Measurements from ENCODE around the gene PIEZO1. TPM values are rescaled to one million over a fixed set of nuclear protein-coding genes. Genes with fewer than 3 reads are reported as not detected.

Gene PIEZO1
- total and polyA plus RNA-seq, 9 of the 15 experiments (the other 6 are each of a cell fraction or from before 2014, with no cell fraction given), result 3.6 to 432 (median 131) TPM

DNA sequence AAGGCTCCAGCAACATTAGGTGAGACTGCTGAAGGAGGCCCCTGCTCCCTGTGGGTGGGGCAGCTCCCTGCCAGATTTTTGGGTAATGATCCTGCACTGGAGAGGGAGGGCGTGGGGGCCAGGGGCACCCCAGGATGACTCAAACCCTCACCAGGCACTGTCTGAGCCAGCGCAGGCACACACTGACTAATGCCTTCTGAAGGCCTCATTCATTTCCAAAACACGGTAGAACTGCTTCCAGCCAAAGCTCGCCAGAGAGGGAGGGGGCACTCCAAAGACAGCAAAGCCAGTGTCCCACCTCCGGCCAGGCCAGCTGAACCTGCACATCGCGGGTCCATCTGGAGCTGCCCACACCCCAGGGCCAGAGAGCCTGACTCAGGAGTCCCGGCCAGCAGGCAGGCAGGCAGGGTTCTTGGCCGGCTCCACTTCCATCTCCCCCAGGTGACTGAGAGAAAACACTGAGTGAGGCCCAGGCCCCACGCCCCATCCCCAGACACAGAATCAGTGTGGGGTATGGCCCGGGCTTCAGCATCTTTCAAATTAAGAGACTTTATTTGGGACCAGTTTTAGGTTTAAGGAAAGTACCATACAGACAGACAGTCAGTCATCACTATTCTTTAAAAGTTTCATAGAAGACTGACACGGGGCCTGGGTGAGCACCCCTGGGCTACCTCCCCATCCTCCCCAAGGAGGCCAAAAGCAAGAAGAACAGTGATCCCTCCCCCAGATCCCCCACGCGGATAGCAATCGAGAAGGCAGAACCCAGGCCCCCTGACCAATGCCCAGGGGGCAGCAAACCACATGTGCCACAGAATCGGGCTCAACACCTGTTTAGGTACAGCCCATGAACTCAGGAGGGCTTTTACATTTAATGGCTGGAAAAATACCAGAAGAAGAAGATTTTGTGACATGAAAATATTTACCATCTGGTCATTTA lies 2.3 kb downstream of the PIEZO1 start (continued):
- TF ChIP-seq ZNF217 (CRISPR knock-in tag; IDR thresholded peaks at IDR 0.05) (no peak), TCFL5 (CRISPR knock-in tag; conservative IDR thresholded peaks at IDR 0.05) (no peak), XRCC4 (IDR thresholded peaks at IDR 0.05; ENCODE audit: extremely low read depth, insufficient read depth, insufficient read length) (no peak), ZBED1 (IDR thresholded peaks at IDR 0.05) (no peak), ATF3 (IDR thresholded peaks at IDR 0.05) (peak; percentile 72), ATF3 (CRISPR knock-in tag; conservative IDR thresholded peaks at IDR 0.05) (no peak), RBFOX2 (IDR thresholded peaks at IDR 0.05; ENCODE audit: low read depth, low read length) (peak; percentile 54; the same call in 1 of the 2 replicates), ZNF398 (CRISPR knock-in tag; IDR thresholded peaks at IDR 0.05) (no peak), ZNF140 (CRISPR knock-in tag; IDR thresholded peaks at IDR 0.05) (no peak), U2AF1 (optimal IDR thresholded peaks at IDR 0.05; ENCODE audit: low read depth, low read length) (no peak), ZSCAN29 (IDR thresholded peaks at IDR 0.05) (no peak), FOXK1 (CRISPR knock-in tag; IDR thresholded peaks at IDR 0.05; ENCODE audit: borderline replicate concordance) (no peak), STAT5A (IDR thresholded peaks at IDR 0.05; ENCODE audit: borderline replicate concordance, low read length) (no peak), ZNF282 (CRISPR knock-in tag; IDR thresholded peaks at IDR 0.05) (no peak), CBX1 (IDR thresholded peaks at IDR 0.05; ENCODE audit: low read depth) (no peak), POLR2AphosphoS2 (IDR thresholded peaks at IDR 0.05; ENCODE audit: low read length) (no peak)
- TF ChIP-seq, protein P1, sequence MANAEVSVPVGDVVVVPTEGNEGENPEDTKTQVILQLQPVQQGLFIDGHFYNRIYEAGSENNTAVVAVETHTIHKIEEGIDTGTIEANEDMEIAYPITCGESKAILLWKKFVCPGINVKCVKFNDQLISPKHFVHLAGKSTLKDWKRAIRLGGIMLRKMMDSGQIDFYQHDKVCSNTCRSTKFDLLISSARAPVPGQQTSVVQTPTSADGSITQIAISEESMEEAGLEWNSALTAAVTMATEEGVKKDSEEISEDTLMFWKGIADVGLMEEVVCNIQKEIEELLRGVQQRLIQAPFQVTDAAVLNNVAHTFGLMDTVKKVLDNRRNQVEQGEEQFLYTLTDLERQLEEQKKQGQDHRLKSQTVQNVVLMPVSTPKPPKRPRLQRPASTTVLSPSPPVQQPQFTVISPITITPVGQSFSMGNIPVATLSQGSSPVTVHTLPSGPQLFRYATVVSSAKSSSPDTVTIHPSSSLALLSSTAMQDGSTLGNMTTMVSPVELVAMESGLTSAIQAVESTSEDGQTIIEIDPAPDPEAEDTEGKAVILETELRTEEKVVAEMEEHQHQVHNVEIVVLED (CRISPR knock-in tag; IDR thresholded peaks at IDR 0.05), result no peak
- TF ChIP-seq, protein P2, sequence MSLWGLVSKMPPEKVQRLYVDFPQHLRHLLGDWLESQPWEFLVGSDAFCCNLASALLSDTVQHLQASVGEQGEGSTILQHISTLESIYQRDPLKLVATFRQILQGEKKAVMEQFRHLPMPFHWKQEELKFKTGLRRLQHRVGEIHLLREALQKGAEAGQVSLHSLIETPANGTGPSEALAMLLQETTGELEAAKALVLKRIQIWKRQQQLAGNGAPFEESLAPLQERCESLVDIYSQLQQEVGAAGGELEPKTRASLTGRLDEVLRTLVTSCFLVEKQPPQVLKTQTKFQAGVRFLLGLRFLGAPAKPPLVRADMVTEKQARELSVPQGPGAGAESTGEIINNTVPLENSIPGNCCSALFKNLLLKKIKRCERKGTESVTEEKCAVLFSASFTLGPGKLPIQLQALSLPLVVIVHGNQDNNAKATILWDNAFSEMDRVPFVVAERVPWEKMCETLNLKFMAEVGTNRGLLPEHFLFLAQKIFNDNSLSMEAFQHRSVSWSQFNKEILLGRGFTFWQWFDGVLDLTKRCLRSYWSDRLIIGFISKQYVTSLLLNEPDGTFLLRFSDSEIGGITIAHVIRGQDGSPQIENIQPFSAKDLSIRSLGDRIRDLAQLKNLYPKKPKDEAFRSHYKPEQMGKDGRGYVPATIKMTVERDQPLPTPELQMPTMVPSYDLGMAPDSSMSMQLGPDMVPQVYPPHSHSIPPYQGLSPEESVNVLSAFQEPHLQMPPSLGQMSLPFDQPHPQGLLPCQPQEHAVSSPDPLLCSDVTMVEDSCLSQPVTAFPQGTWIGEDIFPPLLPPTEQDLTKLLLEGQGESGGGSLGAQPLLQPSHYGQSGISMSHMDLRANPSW (CRISPR knock-in tag; IDR thresholded peaks at IDR 0.05), result no peak
- TF ChIP-seq, protein P3, sequence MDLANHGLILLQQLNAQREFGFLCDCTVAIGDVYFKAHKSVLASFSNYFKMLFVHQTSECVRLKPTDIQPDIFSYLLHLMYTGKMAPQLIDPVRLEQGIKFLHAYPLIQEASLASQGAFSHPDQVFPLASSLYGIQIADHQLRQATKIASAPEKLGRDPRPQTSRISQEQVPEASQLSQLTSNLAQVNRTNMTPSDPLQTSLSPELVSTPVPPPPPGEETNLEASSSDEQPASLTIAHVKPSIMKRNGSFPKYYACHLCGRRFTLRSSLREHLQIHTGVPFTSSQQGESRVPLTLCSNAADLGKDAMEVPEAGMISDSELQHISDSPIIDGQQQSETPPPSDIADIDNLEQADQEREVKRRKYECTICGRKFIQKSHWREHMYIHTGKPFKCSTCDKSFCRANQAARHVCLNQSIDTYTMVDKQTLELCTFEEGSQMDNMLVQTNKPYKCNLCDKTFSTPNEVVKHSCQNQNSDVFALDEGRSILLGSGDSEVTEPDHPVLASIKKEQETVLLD (IDR thresholded peaks at IDR 0.05), result 0 out of 2 replicates have a peak, but pooled peaks have one; percentile 11
